Measurements from ENCODE around the gene RHBDF2.

The RHBDF2 gene

GRCh38 chr17:76432712-76433336, 68.4 kb downstream of the RHBDF2 start:
- DNase-seq = no peak

- DNase-seq = no peak
Observed at GRCh38 chr17:76432004-76432403, 69.2 kb downstream of the RHBDF2 start.

- DNase-seq = no peak
Observed at GRCh38 chr17:76431509-76431908, 69.7 kb downstream of the RHBDF2 start.

DNA sequence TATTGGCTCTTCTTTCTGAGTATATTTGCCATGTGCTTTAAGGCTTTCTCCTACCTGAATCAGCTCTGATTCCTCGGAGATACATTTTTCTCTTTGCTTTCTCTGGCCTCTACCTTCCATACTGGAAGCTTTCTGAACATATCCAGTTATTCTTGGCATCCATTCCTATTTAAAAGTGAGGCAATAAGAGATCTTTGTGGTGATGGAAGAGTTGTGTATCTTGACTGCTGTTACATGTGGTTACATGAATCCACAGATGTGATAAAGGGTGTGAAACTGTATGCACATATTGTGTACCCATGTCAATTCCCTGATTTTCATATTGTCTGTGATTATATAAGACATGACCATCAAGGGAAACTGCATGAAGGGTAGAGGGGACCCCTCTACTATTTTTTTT, 72.7 kb downstream of the RHBDF2 start:
- DNase-seq = no peak

DNA sequence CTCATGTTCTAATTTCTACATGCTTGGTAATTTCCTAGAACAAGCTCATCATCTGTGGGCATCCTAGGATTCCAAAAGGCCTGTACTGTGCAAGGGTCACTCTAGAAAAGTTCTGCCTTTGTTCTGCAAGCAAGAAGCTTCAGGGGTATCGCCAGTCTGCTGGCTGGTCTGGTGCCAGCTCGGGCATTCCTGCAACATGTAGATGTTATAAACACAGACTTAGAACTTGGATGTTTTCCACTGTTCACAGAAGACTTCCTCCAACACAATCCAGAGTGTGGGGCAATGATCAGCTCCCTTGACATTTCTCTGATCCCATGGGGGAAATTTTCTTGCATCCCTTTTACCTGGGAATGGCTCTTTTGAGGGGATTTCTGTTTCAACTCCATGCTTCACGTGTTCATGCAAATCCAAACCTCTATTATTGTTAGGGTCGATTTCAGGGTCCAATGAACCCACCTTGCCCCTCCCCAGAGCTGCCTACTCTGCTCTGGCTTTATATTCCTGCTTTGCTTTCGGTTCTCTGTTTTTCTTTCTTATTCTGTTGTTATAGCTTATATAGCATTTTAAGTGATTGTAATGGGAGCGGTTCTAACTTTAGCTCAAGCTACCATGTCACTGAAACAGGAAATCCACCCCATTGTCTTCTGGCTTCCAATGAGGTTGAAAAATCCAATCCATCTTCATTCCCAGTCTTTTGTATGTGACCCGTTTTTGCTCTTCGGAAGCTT, 73.6 kb downstream of the RHBDF2 start:
- DNase-seq = no peak

DNA sequence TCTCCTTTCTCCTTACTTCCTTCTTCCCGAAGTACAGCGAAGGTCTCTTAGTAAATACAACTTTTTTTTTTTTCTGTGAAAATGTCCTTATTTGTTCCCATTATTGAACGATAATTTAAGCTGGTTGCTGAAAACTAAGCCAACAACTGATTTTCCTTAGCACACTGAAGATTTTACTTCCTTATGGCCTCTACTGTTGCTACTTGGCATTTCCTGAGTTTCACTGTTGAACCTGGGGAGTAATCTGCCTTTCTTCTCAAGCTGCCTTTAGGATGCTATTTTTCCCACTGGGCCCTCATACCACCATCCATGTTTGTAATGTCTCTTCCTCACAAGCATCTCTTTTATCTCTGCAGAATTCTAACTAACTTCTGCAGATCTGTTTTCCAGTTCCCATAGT, 74.4 kb downstream of the RHBDF2 start:
- DNase-seq = no peak

GRCh38 chr17:76422860-76423259, 78.4 kb downstream of the RHBDF2 start:
- no peak for DNase-seq

GRCh38 chr17:76422406-76422805, 78.8 kb downstream of the RHBDF2 start:
- no peak for DNase-seq

DNA sequence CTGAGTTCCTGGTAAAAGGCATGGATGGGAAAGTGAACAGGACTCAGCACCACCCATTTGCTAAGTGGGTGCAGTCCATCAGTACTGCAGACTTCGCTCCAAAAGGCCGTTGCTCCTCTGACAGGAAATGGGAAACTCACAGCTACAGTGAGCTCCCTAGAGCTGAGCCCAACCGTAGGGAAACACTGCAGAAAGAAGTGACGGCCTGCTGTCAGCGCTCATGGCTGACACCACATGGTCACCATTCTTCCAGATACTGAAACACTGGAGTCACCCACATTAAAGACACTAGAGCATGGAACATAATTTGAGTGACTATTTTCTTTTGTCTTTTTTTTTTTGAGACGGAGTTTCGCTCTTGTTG, 80.2 kb downstream of the RHBDF2 start:
- no peak for DNase-seq

Measured in hippocampal formation (tissue), 2 donors.